Measurements from ENCODE around the gene ZFTA. TPM values are rescaled to one million over a fixed set of nuclear protein-coding genes. Genes with fewer than 3 reads are reported as not detected.
"Not testable (repeated sequence)": the region's sequence is repeated elsewhere in the genome, so short reads cannot be mapped to it uniquely, and the experiment has no call there.

Gene ZFTA
- total RNA-seq, 2 donors from 2014 or later, result 13.9 to 32.7 TPM

- Histone ChIP-seq H3K36me3 (no peaks in the 10 kb centered on the region), H3K27ac (no peak overlapping the region), H3K9me3 (no peaks in the 10 kb centered on the region), H3K4me1 (replicated peaks) (no peaks in the 10 kb centered on the region), H3K4me3 (no peak overlapping the region), H3K27me3 (replicated peaks; ENCODE audit: insufficient read depth) (no peaks in the 10 kb centered on the region)
- DNase-seq (ENCODE audit: low spot score), result no peak
- 18% methylated on average over 2 of the region's 2 CpGs for WGBS
- intact Hi-C loops (cut with DNase I), result no loop called here
- no peak for TF ChIP-seq POLR2A (IDR thresholded peaks at IDR 0.05)
Observed at GRCh38 chr11:63779039-63779438, 10.5 kb upstream of the ZFTA start.

DNA sequence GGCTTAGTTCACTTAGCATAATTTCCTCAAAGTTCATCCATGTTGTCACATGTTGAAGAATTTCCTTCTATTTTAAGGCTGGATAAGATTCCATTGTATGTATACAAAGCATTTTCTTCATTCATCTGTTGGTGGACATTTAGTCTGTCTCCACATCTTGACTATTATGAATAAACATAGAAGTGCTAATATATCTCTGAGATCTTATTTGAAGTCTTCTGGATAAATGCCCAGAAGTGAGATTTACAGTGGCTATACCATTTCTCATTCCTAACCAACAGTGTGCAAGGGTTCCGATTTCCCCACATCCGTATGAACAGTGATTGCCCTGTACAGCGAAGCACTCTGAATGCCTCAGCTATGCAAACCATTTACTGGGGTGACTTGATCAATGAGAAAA is 6.6 kb upstream of the ZFTA start:
- H3K36me3 ChIP-seq, result no peaks in the 10 kb centered on the region
- H3K4me1 ChIP-seq (replicated peaks), result no peaks in the 10 kb centered on the region
- intact Hi-C loops (cut with DNase I), result no loop called here
- no peak overlapping the region for H3K27ac ChIP-seq
- H3K9me3 ChIP-seq, result no peaks in the 10 kb centered on the region
- no peak for DNase-seq (ENCODE audit: low spot score)
- no peak overlapping the region for H3K4me3 ChIP-seq
- WGBS, result 53% methylated on average over 3 of the region's 3 CpGs
- H3K27me3 ChIP-seq (replicated peaks; ENCODE audit: insufficient read depth), result no peaks in the 10 kb centered on the region
- TF ChIP-seq POLR2AphosphoS5 (IDR thresholded peaks at IDR 0.05), result no peak
- TF ChIP-seq, protein P1, sequence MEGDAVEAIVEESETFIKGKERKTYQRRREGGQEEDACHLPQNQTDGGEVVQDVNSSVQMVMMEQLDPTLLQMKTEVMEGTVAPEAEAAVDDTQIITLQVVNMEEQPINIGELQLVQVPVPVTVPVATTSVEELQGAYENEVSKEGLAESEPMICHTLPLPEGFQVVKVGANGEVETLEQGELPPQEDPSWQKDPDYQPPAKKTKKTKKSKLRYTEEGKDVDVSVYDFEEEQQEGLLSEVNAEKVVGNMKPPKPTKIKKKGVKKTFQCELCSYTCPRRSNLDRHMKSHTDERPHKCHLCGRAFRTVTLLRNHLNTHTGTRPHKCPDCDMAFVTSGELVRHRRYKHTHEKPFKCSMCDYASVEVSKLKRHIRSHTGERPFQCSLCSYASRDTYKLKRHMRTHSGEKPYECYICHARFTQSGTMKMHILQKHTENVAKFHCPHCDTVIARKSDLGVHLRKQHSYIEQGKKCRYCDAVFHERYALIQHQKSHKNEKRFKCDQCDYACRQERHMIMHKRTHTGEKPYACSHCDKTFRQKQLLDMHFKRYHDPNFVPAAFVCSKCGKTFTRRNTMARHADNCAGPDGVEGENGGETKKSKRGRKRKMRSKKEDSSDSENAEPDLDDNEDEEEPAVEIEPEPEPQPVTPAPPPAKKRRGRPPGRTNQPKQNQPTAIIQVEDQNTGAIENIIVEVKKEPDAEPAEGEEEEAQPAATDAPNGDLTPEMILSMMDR (IDR thresholded peaks at IDR 0.05), result no peak

- H3K4me1 ChIP-seq (replicated peaks); H3K36me3 ChIP-seq; intact Hi-C loops (cut with DNase I); H3K9me3 ChIP-seq; DNase-seq (ENCODE audit: low spot score); H3K27ac ChIP-seq; H3K27me3 ChIP-seq (replicated peaks; ENCODE audit: insufficient read depth); H3K4me3 ChIP-seq: not testable (repeated sequence)
- 80% methylated on average over 2 of the region's 2 CpGs for WGBS
Observed at GRCh38 chr11:63771741-63772318, 3.3 kb upstream of the ZFTA start.

- no peaks in the 10 kb centered on the region for H3K4me1 ChIP-seq (replicated peaks)
- H3K36me3 ChIP-seq, result no peaks in the 10 kb centered on the region
- H3K4me3 ChIP-seq, result no peak overlapping the region
- no peak overlapping the region for H3K27ac ChIP-seq
- H3K9me3 ChIP-seq, result no peaks in the 10 kb centered on the region
- intact Hi-C loops (cut with DNase I), result no loop called here
- H3K27me3 ChIP-seq (replicated peaks; ENCODE audit: insufficient read depth), result no peaks in the 10 kb centered on the region
- DNase-seq (ENCODE audit: low spot score), result no peak
- 93% methylated on average over 7 of the region's 7 CpGs for WGBS
- no peak for TF ChIP-seq POLR2AphosphoS5 (IDR thresholded peaks at IDR 0.05)
- TF ChIP-seq, protein P1 (IDR thresholded peaks at IDR 0.05), result no peak
- no peak for TF ChIP-seq POLR2A (IDR thresholded peaks at IDR 0.05)
Observed at GRCh38 chr11:63770763-63771162, 2.2 kb upstream of the ZFTA start.

DNA sequence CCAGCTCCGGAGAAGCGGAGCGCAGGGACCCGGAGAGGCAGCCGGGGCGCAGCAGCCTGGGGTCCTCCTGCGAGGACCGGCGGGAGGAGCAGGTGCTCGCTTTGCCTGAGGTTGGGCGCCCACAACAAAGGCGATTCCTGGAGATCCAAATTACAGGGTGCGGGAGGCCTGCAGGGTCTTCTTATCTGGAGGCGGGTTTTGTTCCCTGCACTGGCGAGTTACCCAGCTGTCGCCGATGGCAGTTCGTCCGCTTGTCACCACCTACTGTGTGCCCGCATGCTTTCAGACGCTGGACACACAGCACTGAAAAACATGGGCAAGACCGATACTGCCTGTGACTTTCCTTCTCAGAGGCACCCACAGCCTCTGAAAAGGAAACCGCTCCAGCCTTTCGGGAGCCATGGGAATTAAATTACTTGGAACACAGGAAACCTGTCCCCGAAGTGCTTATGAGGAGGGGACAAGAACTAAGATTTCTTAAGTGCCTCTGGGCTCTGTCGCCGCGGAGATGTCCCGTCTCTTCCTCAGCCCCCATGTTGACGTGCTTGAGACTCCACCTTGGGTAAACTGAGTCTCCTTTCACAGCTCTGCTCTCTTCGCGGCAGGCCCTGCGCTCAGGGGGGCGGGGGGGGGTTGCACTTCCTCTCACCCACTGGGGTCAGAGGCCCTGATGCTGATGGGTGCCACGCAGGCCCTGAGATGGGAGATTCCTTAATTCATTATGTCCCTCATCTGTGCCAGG is 1.3 kb upstream of the ZFTA start:
- H3K27me3 ChIP-seq (replicated peaks; ENCODE audit: insufficient read depth), result no peaks in the 10 kb centered on the region
- no peak for DNase-seq (ENCODE audit: low spot score)
- TF ChIP-seq POLR2A (IDR thresholded peaks at IDR 0.05), result no peak

GRCh38 chr11:63769042-63769713 is 603 bp upstream of the ZFTA start:
- no peaks in the 10 kb centered on the region for H3K4me1 ChIP-seq (replicated peaks)
- WGBS, result 2% methylated on average over 28 of the region's 82 CpGs

More for the DNA sequence above, 1.3 kb upstream of the ZFTA start:
- H3K36me3 ChIP-seq, result no peaks in the 10 kb centered on the region
- WGBS, result 30% methylated on average over 24 of the region's 35 CpGs
- peak overlapping the region; percentile 31 to 50 for H3K27ac ChIP-seq
- no peaks in the 10 kb centered on the region for H3K9me3 ChIP-seq
- no peaks in the 10 kb centered on the region for H3K4me1 ChIP-seq (replicated peaks)
- H3K4me3 ChIP-seq, result peak overlapping the region; percentile 67 to 79
- intact Hi-C loops (cut with DNase I), result loop anchor here (2.0 to 5.0 kb wide), 3 partner anchors 42 to 382 kb away; partner anchors contain the start of gene SPINDOC

More at GRCh38 chr11:63769042-63769713, 603 bp upstream of the ZFTA start:
- Histone ChIP-seq H3K9me3 (no peaks in the 10 kb centered on the region), H3K4me3 (peak overlapping the region; percentile 67 to 79), H3K27me3 (replicated peaks; ENCODE audit: insufficient read depth) (no peaks in the 10 kb centered on the region), H3K27ac (peak overlapping the region; percentile 50 to 53), H3K36me3 (no peaks in the 10 kb centered on the region)
- no peak for DNase-seq (ENCODE audit: low spot score)
- intact Hi-C loops (cut with DNase I), result loop anchor here (2.0 to 5.0 kb wide), 3 partner anchors 43 to 383 kb away; partner anchors contain the start of gene SPINDOC
- TF ChIP-seq, protein P1 (IDR thresholded peaks at IDR 0.05), result peak in 1 of 4 experiments; percentile 31
- TF ChIP-seq POLR2A (IDR thresholded peaks at IDR 0.05), result no peak

Measured in prostate gland (tissue), 2 donors.